Activated naive CD4-positive, alpha-beta T cell treated with anti-CD3 and anti-CD28 coated beads for 36 hours (primary cell): Measurements from ENCODE around the gene LEMD1. TPM values are rescaled to one million over a fixed set of nuclear protein-coding genes. Genes with fewer than 3 reads are reported as not detected.
"Not testable (repeated sequence)": the region's sequence is repeated elsewhere in the genome, so short reads cannot be mapped to it uniquely, and the experiment has no call there.

ENCODE experiments used
- CTCF ChIA-PET: fragments of 350-600 bp; sonication (Branson Sonifier 250); formaldehyde crosslinking; loops from one replicate; lab custom pipeline; 2021; ENCODE audit warnings: antibody characterized with exemption; lab: Charles Lee
- DNase-seq: peaks from one replicate; pipeline ENCODE4 v3.0.0-alpha.2; 2020
- H3K27ac Mint-ChIP-seq: one replicate; pipeline ENCODE4 v1.8.0; 2021; ENCODE audit warnings: mild to moderate bottlenecking, mixed read lengths
- H3K27me3 Mint-ChIP-seq: one replicate; pipeline ENCODE4 v1.8.0; 2021; ENCODE audit warnings: low read depth, mixed read lengths
- H3K36me3 Mint-ChIP-seq: one replicate; pipeline ENCODE4 v1.8.0; 2021; ENCODE audit warnings: low read depth, mixed read lengths
- H3K4me1 Mint-ChIP-seq: one replicate; pipeline ENCODE4 v1.8.0; 2021; ENCODE audit warnings: low read depth, mixed read lengths
- H3K4me3 Mint-ChIP-seq: one replicate; pipeline ENCODE4 v1.8.0; 2021; ENCODE audit warnings: mild to moderate bottlenecking, moderate library complexity, mixed read lengths
- H3K9me3 Mint-ChIP-seq: one replicate; pipeline ENCODE4 v1.8.0; 2021; ENCODE audit warnings: mixed read lengths
- intact Hi-C: fragments of 100-400 bp; cut with micrococcal nuclease; formaldehyde crosslinking; loops from one replicate; pipeline ENCODE4 v1.15.1; 2023
- total RNA-seq, 2 experiments: library from RNA; stranded (reverse); gene quantifications; one replicate each; pipeline ENCODE4 v1.2.3, GENCODE V29; 2021

The LEMD1 gene
- total RNA-seq, 2 experiments from 2014 or later: 0.79 TPM; not detected in 1

- peaks cover 3% of the 10 kb centered on the region for H3K27me3 Mint-ChIP-seq
- no peaks in the 10 kb centered on the region for H3K9me3 Mint-ChIP-seq
- no peak overlapping the region for H3K4me3 Mint-ChIP-seq
- no peaks in the 10 kb centered on the region for H3K4me1 Mint-ChIP-seq
- CTCF ChIA-PET: interaction anchor here (0.6 to 2.8 kb wide), 3 partner anchors 10 to 64 kb away, joined by 4 to 21 read pairs (median 5); no protein-coding TSS in a partner anchor
- intact Hi-C loops: no loop called here
- no peak overlapping the region for H3K27ac Mint-ChIP-seq
- no peaks in the 10 kb centered on the region for H3K36me3 Mint-ChIP-seq
- no peak for DNase-seq
Measured at GRCh38 chr1:205420938-205421337, 918 bp downstream of the LEMD1 start.

GRCh38 chr1:205417870-205418635, 3.8 kb downstream of the LEMD1 start:
- no peak overlapping the region for H3K4me3 Mint-ChIP-seq
- intact Hi-C loops: no loop called here
- H3K9me3 Mint-ChIP-seq: no peaks in the 10 kb centered on the region
- H3K27me3 Mint-ChIP-seq: no peaks in the 10 kb centered on the region
- H3K4me1 Mint-ChIP-seq: no peaks in the 10 kb centered on the region
- H3K27ac Mint-ChIP-seq: no peak overlapping the region
- no peaks in the 10 kb centered on the region for H3K36me3 Mint-ChIP-seq
- CTCF ChIA-PET: interaction anchor here (1.2 to 1.8 kb wide), 5 partner anchors 18 to 107 kb away, joined by 3 to 4 read pairs (median 3); no protein-coding TSS in a partner anchor
- no peak for DNase-seq

GRCh38 chr1:205416322-205416721, 5.5 kb downstream of the LEMD1 start:
- no peak for DNase-seq

GRCh38 chr1:205410581-205411298, 11.1 kb downstream of the LEMD1 start:
- Mint-ChIP-seq H3K36me3 (no peaks in the 10 kb centered on the region), H3K27ac (no peak overlapping the region), H3K4me1 (peaks cover 8% of the 10 kb centered on the region), H3K4me3 (no peak overlapping the region), H3K9me3 (no peaks in the 10 kb centered on the region), H3K27me3 (no peaks in the 10 kb centered on the region)
- intact Hi-C loops: no loop called here
- CTCF ChIA-PET: interaction anchor here (1.9 kb wide), 1 partner anchor 74 kb away, joined by 11 read pairs; no protein-coding TSS in a partner anchor
- DNase-seq: no peak

More at GRCh38 chr1:205416322-205416721, 5.5 kb downstream of the LEMD1 start:
- Mint-ChIP-seq H3K4me3 (no peak overlapping the region), H3K9me3 (no peaks in the 10 kb centered on the region), H3K36me3 (no peaks in the 10 kb centered on the region), H3K4me1 (no peaks in the 10 kb centered on the region), H3K27ac (no peak overlapping the region), H3K27me3 (no peaks in the 10 kb centered on the region)
- CTCF ChIA-PET: interaction anchor here (0.8 to 2.1 kb wide), 8 partner anchors 14 to 143 kb away, joined by 3 to 9 read pairs (median 4); no protein-coding TSS in a partner anchor
- intact Hi-C loops: no loop called here

- intact Hi-C loops: no loop called here
- CTCF ChIA-PET: no interaction called here
- no peak overlapping the region for H3K27ac Mint-ChIP-seq
- no peak for DNase-seq
- H3K4me1 Mint-ChIP-seq: peaks cover 8% of the 10 kb centered on the region
- peaks cover 2% of the 10 kb centered on the region for H3K36me3 Mint-ChIP-seq
- H3K27me3 Mint-ChIP-seq: no peaks in the 10 kb centered on the region
- peaks cover 5% of the 10 kb centered on the region for H3K9me3 Mint-ChIP-seq
- no peak overlapping the region for H3K4me3 Mint-ChIP-seq
Measured at GRCh38 chr1:205407970-205408369, 13.9 kb downstream of the LEMD1 start.

DNA sequence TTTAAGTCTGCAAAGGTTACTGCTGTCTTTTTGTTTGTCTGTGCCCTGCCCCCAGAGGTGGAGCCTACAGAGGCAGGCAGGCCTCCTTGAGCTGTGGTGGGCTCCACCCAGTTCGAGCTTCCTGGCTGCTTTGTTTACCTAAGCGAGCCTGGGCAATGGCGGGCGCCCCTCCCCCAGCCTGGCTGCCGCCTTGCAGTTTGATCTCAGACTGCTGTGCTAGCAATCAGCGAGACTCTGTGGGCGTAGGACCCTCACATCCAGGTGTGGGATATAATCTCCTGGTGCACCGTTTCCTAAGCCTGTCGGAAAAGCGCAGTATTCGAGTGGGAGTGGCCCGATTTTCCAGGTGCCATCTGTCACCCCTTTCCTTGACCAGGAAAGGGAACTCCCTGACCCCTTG, 15.6 kb downstream of the LEMD1 start:
- H3K27me3 Mint-ChIP-seq, intact Hi-C loops, H3K27ac Mint-ChIP-seq, H3K4me1 Mint-ChIP-seq, DNase-seq, H3K9me3 Mint-ChIP-seq, H3K36me3 Mint-ChIP-seq, H3K4me3 Mint-ChIP-seq: not testable (repeated sequence)
- CTCF ChIA-PET: interaction anchor here (1.0 to 1.4 kb wide), 2 partner anchors 52 to 80 kb away, joined by 3 to 4 read pairs; no protein-coding TSS in a partner anchor

DNA sequence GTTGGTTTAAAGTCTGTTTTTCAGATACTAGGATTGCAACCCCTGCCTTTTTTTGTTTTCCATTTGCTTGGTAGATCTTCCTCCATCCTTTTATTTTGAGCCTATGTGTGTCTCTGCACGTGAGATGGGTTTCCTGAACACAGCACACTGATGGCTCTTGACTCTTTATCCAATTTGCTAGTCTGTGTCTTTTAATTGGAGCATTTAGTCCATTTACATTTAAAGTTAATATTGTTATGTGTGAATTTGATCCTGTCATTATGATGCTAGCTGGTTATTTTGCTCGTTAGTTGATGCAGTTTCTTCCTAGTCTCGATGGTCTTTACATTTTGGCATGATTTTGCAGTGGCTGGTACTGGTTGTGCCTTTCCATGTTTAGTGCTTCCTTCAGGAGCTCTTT, 17.4 kb downstream of the LEMD1 start:
- H3K36me3 Mint-ChIP-seq, H3K4me3 Mint-ChIP-seq, H3K27me3 Mint-ChIP-seq, CTCF ChIA-PET, intact Hi-C loops, H3K4me1 Mint-ChIP-seq, H3K27ac Mint-ChIP-seq, DNase-seq, H3K9me3 Mint-ChIP-seq: not testable (repeated sequence)

DNA sequence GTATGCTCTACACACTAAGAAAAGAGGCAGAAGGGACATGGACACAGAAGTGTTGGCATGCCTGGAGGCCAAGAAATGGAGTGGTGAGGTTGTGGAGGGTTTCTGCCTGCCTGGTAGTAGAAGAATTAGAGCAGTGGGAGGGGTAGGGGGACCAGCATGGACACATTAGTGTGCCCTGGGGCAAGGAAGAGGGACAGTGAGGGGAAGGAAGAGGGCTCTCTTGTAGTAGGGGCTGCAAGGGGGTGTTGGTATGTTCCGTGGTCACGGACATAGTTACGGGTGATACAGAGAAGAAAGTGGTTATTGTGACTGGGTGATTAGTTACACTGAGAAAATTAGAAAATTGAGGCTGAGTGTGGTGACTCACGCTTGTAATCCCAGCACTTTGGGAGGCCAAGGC, 23.3 kb downstream of the LEMD1 start:
- no peaks in the 10 kb centered on the region for H3K36me3 Mint-ChIP-seq
- peaks cover 4% of the 10 kb centered on the region for H3K27me3 Mint-ChIP-seq
- H3K4me1 Mint-ChIP-seq: no peaks in the 10 kb centered on the region
- no peaks in the 10 kb centered on the region for H3K9me3 Mint-ChIP-seq
- CTCF ChIA-PET: interaction anchor here (1.0 to 4.7 kb wide), 4 partner anchors 26 to 126 kb away, joined by 3 to 130 read pairs (median 24); no protein-coding TSS in a partner anchor
- H3K27ac Mint-ChIP-seq: no peak overlapping the region
- no peak for DNase-seq
- no peak overlapping the region for H3K4me3 Mint-ChIP-seq
- intact Hi-C loops: loop anchor here (5.0 kb wide), 1 partner anchor 179 kb away; no protein-coding TSS in a partner anchor

- Mint-ChIP-seq H3K4me3 (no peak overlapping the region), H3K27ac (no peak overlapping the region), H3K27me3 (peaks cover 10% of the 10 kb centered on the region), H3K9me3 (no peaks in the 10 kb centered on the region), H3K36me3 (no peaks in the 10 kb centered on the region), H3K4me1 (no peaks in the 10 kb centered on the region)
- intact Hi-C loops: loop anchor here (1.0 to 5.0 kb wide), 5 partner anchors 34 to 180 kb away; no protein-coding TSS in a partner anchor
- CTCF ChIA-PET: interaction anchor here (0.6 to 4.7 kb wide), 21 partner anchors 16 to 1308 kb away, joined by 3 to 130 read pairs (median 4); no protein-coding TSS in a partner anchor
- DNase-seq: peak; percentile 43
Measured at GRCh38 chr1:205396967-205397616, 24.8 kb downstream of the LEMD1 start.

DNA sequence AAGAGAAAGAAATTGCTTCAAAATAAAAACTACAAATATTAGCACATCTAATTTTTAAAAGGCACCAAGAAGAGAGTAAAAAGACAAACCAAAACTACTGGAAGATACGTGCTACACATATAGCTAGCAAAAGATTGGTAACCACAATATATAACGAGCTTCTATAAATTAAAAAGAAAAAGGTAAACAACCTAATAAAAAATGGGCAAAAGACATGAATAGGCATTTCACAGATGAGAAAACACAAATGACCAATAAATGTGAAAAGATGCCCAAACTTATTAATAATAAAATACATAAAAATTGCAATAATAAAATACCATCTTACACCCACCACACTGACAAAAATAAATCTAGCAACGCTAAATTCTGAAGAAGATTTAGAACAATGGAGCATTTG, 26.2 kb downstream of the LEMD1 start:
- H3K4me3 Mint-ChIP-seq: no peak overlapping the region

DNA sequence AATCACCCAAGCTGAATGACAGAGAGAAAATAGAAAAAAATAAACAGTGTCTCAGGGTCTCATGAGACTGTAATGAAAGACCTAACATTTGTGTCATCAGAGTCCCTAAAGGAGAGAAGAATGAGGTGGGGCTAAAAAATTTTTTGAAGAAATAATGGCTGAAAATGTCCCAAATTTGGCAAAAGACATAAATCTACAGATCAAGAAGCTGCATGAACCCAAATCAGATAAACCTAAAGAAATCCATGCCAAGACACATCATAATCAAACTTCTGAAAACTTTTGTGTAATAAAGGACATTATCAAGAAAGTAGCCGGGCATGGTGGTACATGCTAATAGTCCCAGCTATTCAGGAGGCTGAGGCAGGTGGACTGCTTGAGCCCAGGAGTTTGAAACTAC, 29.2 kb downstream of the LEMD1 start:
- Mint-ChIP-seq H3K36me3 (no peaks in the 10 kb centered on the region), H3K4me1 (no peaks in the 10 kb centered on the region), H3K27ac (no peak overlapping the region), H3K9me3 (no peaks in the 10 kb centered on the region), H3K27me3 (peaks cover 11% of the 10 kb centered on the region), H3K4me3 (no peak overlapping the region)
- intact Hi-C loops: no loop called here
- DNase-seq: no peak
- CTCF ChIA-PET: no interaction called here

More for the DNA sequence above, 26.2 kb downstream of the LEMD1 start:
- Mint-ChIP-seq H3K36me3 (no peaks in the 10 kb centered on the region), H3K27me3 (peaks cover 11% of the 10 kb centered on the region), H3K27ac (no peak overlapping the region), H3K9me3 (no peaks in the 10 kb centered on the region), H3K4me1 (no peaks in the 10 kb centered on the region)
- intact Hi-C loops: loop anchor here (5.0 kb wide), 1 partner anchor 182 kb away; no protein-coding TSS in a partner anchor
- CTCF ChIA-PET: interaction anchor here (0.6 to 4.7 kb wide), 14 partner anchors 8 to 735 kb away, joined by 3 to 130 read pairs (median 4); no protein-coding TSS in a partner anchor
- no peak for DNase-seq
